H1 (cell line): ENCODE results near the gene EVA1C. TPM values are rescaled to one million over a fixed set of nuclear protein-coding genes. Genes with fewer than 3 reads are reported as not detected.

Source experiments
- CTCF ChIA-PET: fragments of 300-600 bp; sonication (Branson Sonifier 250); formaldehyde crosslinking; loops from one replicate; lab custom pipeline; 2021; ENCODE audit not compliant: partially characterized antibody; lab: Charles Lee
- POLR2A ChIA-PET: fragments of 300-600 bp; sonication (Branson Sonifier 250); formaldehyde crosslinking; loops from one replicate; lab custom pipeline; 2021; ENCODE audit warnings: inconsistent platforms; ENCODE audit not compliant: partially characterized antibody; lab: Charles Lee
- DNase-seq, 2 experiments: peaks; one replicate each; pipeline versions ENCODE4 v3.0.0 to v3.0.0-alpha.2; 2010 to 2022; ENCODE audit warnings: low spot score in 2 of 2, low read depth in 1 of 2, mixed read lengths in 1 of 2
- FAIRE-seq: peaks from 2 replicates; lab custom pipeline; 2011; peaks lifted over from hg19 to GRCh38; lab: Jason Lieb, UNC
- H2AFZ ChIP-seq: 2 replicates; pipeline ENCODE4 v1.8.1; 2012; ENCODE audit warnings: low read length, inconsistent platforms
- H2AK5ac ChIP-seq: 2 replicates; pipeline ENCODE4 v1.6.1; 2013; ENCODE audit warnings: low read depth, low read length
- H2BK120ac ChIP-seq: replicated peaks from 2 replicates; pipeline ENCODE3; 2013; ENCODE audit warnings: low read depth, low read length, inconsistent platforms
- H2BK12ac ChIP-seq: 2 replicates; pipeline ENCODE4 v1.6.1; 2013; ENCODE audit warnings: low read depth, low read length
- H2BK15ac ChIP-seq: 2 replicates; pipeline ENCODE4 v1.6.1; 2013; ENCODE audit warnings: low read length
- H2BK20ac ChIP-seq: 2 replicates; pipeline ENCODE4 v1.6.1; 2013; ENCODE audit warnings: low read length
- H2BK5ac ChIP-seq: 2 replicates; pipeline ENCODE4 v1.6.1; 2013; ENCODE audit warnings: low read depth, low read length
- H3K14ac ChIP-seq: 2 replicates; pipeline ENCODE4 v1.6.1; 2013; ENCODE audit warnings: inconsistent platforms; ENCODE audit not compliant: insufficient read length
- H3K18ac ChIP-seq: 2 replicates; pipeline ENCODE4 v1.6.1; 2013; ENCODE audit warnings: low read length; ENCODE audit errors: extremely low read depth
- H3K23ac ChIP-seq: 2 replicates; pipeline ENCODE4 v1.6.1; 2013; ENCODE audit warnings: inconsistent platforms; ENCODE audit not compliant: insufficient read length
- H3K23me2 ChIP-seq: 2 replicates; pipeline ENCODE4 v1.6.1; 2013; ENCODE audit warnings: low read depth, low read length
- H3K27ac ChIP-seq: 2 replicates; pipeline ENCODE4 v1.6.1; 2011; ENCODE audit warnings: low read depth, low read length, inconsistent platforms
- H3K27me3 ChIP-seq, 4 experiments: replicated peaks in 1 of 4; 1 replicate in 1 of 4; 2 replicates in 3 of 4; pipeline versions ENCODE4 v1.6.1 to v1.8.1; 2011 to 2013; ENCODE audit warnings: low read length in 3 of 4, mild to moderate bottlenecking in 3 of 4, inconsistent platforms in 2 of 4, mixed read lengths in 2 of 4, moderate library complexity in 1 of 4; ENCODE audit not compliant: control insufficient read depth in 3 of 4, insufficient read depth in 3 of 4; ENCODE audit errors: extremely low read depth in 1 of 4
- H3K36me3 ChIP-seq, 4 experiments: 2 replicates each; pipeline versions ENCODE4 v1.6.1 to v1.8.1; 2011 to 2013; ENCODE audit warnings: mild to moderate bottlenecking in 4 of 4, low read length in 3 of 4, moderate library complexity in 2 of 4, control low read depth in 1 of 4, inconsistent platforms in 1 of 4; ENCODE audit not compliant: insufficient read depth in 4 of 4, control insufficient read depth in 2 of 4
- H3K4ac ChIP-seq: replicated peaks from 2 replicates; pipeline ENCODE3; 2013; ENCODE audit warnings: low read length, low read depth, mixed read lengths, inconsistent platforms; ENCODE audit not compliant: insufficient read length
- H3K4me1 ChIP-seq, 4 experiments: replicated peaks in 1 of 4; 1 replicate in 1 of 4; 2 replicates in 3 of 4; pipeline versions ENCODE4 v1.6.1 to v1.8.1; 2011 to 2013; ENCODE audit warnings: low read length in 3 of 4, inconsistent platforms in 2 of 4, mixed read lengths in 1 of 4; ENCODE audit not compliant: insufficient read depth in 4 of 4, control insufficient read depth in 3 of 4
- H3K4me2 ChIP-seq, 2 experiments: 2 replicates each; pipeline versions ENCODE4 v1.6.1 to v1.8.1; 2011 to 2013; ENCODE audit warnings: low read depth in 2 of 2, low read length in 2 of 2, control low read depth in 1 of 2, inconsistent platforms in 1 of 2, mild to moderate bottlenecking in 1 of 2; ENCODE audit not compliant: insufficient read depth in 1 of 2
- H3K4me3 ChIP-seq, 4 experiments: fragments of 200-600, 300-600 bp in 1 of 4; sonication (generic), shearing (Covaris generic), sonication (Bioruptor Twin) in 1 of 4; 2 replicates each; pipeline versions ENCODE4 v1.5.1 to v1.8.1; 2011 to 2016; ENCODE audit warnings: low read length in 4 of 4, low read depth in 3 of 4, control low read depth in 2 of 4, inconsistent platforms in 2 of 4, mild to moderate bottlenecking in 2 of 4, mixed read lengths in 1 of 4, moderate library complexity in 1 of 4; ENCODE audit not compliant: insufficient read depth in 2 of 4; ENCODE audit errors: extremely low read depth in 1 of 4
- H3K56ac ChIP-seq: replicated peaks from 2 replicates; pipeline ENCODE3; 2013; ENCODE audit warnings: low read depth, mild to moderate bottlenecking, mixed read lengths, low read length, inconsistent platforms; ENCODE audit not compliant: insufficient read length
- H3K79me1 ChIP-seq: 2 replicates; pipeline ENCODE4 v1.6.1; 2013; ENCODE audit warnings: low read depth, low read length, control low read depth
- H3K79me2 ChIP-seq, 2 experiments: 2 replicates each; pipeline versions ENCODE4 v1.6.1 to v1.8.1; 2012 to 2013; ENCODE audit warnings: low read length in 2 of 2, mild to moderate bottlenecking in 2 of 2, inconsistent platforms in 1 of 2; ENCODE audit not compliant: insufficient read depth in 2 of 2, control insufficient read depth in 1 of 2
- H3K9ac ChIP-seq, 4 experiments: replicated peaks in 1 of 4; 1 replicate in 1 of 4; 2 replicates in 3 of 4; pipeline versions ENCODE4 v1.6.1 to v1.8.1; 2011 to 2013; ENCODE audit warnings: low read depth in 3 of 4, low read length in 3 of 4, control low read depth in 2 of 4, mild to moderate bottlenecking in 2 of 4, moderate library complexity in 2 of 4, inconsistent platforms in 1 of 4; ENCODE audit errors: extremely low read depth in 1 of 4
- H3K9me3 ChIP-seq, 2 experiments: 2 replicates each; pipeline versions ENCODE4 v1.6.1 to v1.8.1; 2012 to 2013; ENCODE audit warnings: mild to moderate bottlenecking in 2 of 2, moderate library complexity in 2 of 2, control low read depth in 1 of 2, inconsistent platforms in 1 of 2, low read depth in 1 of 2, low read length in 1 of 2, mixed read lengths in 1 of 2; ENCODE audit not compliant: insufficient read depth in 2 of 2
- H4K20me1 ChIP-seq, 2 experiments: replicated peaks in 1 of 2; 2 replicates each; pipeline versions ENCODE3 to v1.8.1; 2011 to 2013; ENCODE audit warnings: inconsistent platforms in 2 of 2, low read length in 2 of 2, mild to moderate bottlenecking in 1 of 2; ENCODE audit not compliant: insufficient read depth in 2 of 2, control insufficient read depth in 1 of 2
- H4K5ac ChIP-seq: 2 replicates; pipeline ENCODE4 v1.6.1; 2013; ENCODE audit warnings: low read length, low read depth, mixed read lengths, inconsistent platforms; ENCODE audit not compliant: insufficient read length
- H4K8ac ChIP-seq: 2 replicates; pipeline ENCODE4 v1.8.0; 2013; ENCODE audit warnings: mild to moderate bottlenecking, moderate library complexity, low read length, inconsistent platforms; ENCODE audit not compliant: insufficient read depth; ENCODE audit errors: extremely low read depth
- H4K91ac ChIP-seq: replicated peaks from 2 replicates; pipeline ENCODE3; 2013; ENCODE audit warnings: low read length, mixed read lengths, inconsistent platforms; ENCODE audit not compliant: insufficient read length
- KDM1A ChIP-seq: fragments of 200-600, 300-600 bp; sonication (generic); IDR thresholded peaks from 2 replicates; pipeline ENCODE4 v1.7.1; 2016; ENCODE audit warnings: mild to moderate bottlenecking, low read length, borderline replicate concordance
- WGBS, 2 experiments: shearing (Covaris generic) in 1 of 2; methylation state at CpG; one replicate each; pipeline versions ENCODE4 v1.1.6 to v1.1.7; 2013 to 2015; ENCODE audit warnings: low lambda C conversion rate in 2 of 2, mixed read lengths in 2 of 2, inconsistent platforms in 1 of 2, low coverage in 1 of 2, missing lambda C conversion rate in 1 of 2; ENCODE audit not compliant: insufficient replicate concordance in 2 of 2, insufficient coverage in 1 of 2, insufficient read length in 1 of 2; ENCODE audit errors: extremely low coverage in 1 of 2, missing lambda C conversion rate in 1 of 2; 5-methylcytosine and 5-hydroxymethylcytosine counted together
- polyA plus RNA-seq, 7 experiments: library from polyadenylated mRNA; depleted of rRNA in 3 of 7; stranded (reverse) in 5 of 7; unstranded in 2 of 7; fragments of >200 nt in 5 of 7; fragments of 200-250 nt in 2 of 7; gene quantifications; 1 replicate in 5 of 7; 2 replicates in 1 of 7; 4 replicates in 1 of 7; pipeline versions ENCODE4 v1.2.1 to v1.2.3, GENCODE V29; 2011 to 2013; ENCODE audit warnings: missing spikeins in 2 of 7, mixed read lengths in 2 of 7
- total RNA-seq: library from RNA; stranded (reverse); fragmentation: NEBNext Ultra II Directional; extraction: Animal tissue kit (Norgen Biotek cat#: 25700); gene quantifications from 2 replicates; pipeline ENCODE4 v1.2.1, GENCODE V29; 2021

The EVA1C gene
- total and polyA plus RNA-seq, 2 of the 8 experiments (the other 6 are each of a cell fraction or from before 2014, with no cell fraction given): 2.6 to 3.6 TPM

GRCh38 chr21:32516756-32517649, 104.5 kb downstream of the EVA1C start:
- H3K23me2 ChIP-seq: no peaks in the 10 kb centered on the region; the same call in 1 of the 2 replicates
- no peaks in the 10 kb centered on the region for H3K36me3 ChIP-seq
- H3K79me2 ChIP-seq: no peaks in the 10 kb centered on the region
- 68% methylated on average over 10 of the region's 10 CpGs; no CpG with 5 or more reads in 1 of the 2 experiments for WGBS, 2 experiments
- ChIA-PET CTCF (interaction anchor here (0.7 to 1.9 kb wide), 11 partner anchors 9 to 156 kb away, joined by 3 to 7 read pairs (median 4); no protein-coding TSS in a partner anchor), POLR2A (interaction anchor here (0.9 to 1.0 kb wide), 2 partner anchors 44 to 124 kb away, joined by 3 to 4 read pairs; partner anchors contain the start of gene URB1)
- no peak overlapping the region for H3K9ac ChIP-seq
- H4K8ac ChIP-seq: no peak overlapping the region
- no peak overlapping the region for H3K4me3 ChIP-seq
- H2BK120ac ChIP-seq: no peak overlapping the region
- no peak overlapping the region for H4K5ac ChIP-seq
- FAIRE-seq (no peak), DNase-seq (no peak)
- H4K20me1 ChIP-seq: no peaks in the 10 kb centered on the region
- no peak overlapping the region for H3K56ac ChIP-seq
- no peak overlapping the region for H2BK15ac ChIP-seq
- H2BK20ac ChIP-seq: no peak overlapping the region
- no peak overlapping the region for H3K23ac ChIP-seq
- no peak overlapping the region for H2AK5ac ChIP-seq
- no peak overlapping the region for H3K14ac ChIP-seq
- peaks cover 0 to 3% (median under 1%) of the 10 kb centered on the region in 4 experiments; a peak in 2 of 7 replicates for H3K4me1 ChIP-seq
- no peaks in the 10 kb centered on the region; the same call in 1 of the 2 replicates for H3K79me1 ChIP-seq
- H3K9me3 ChIP-seq: no peaks in the 10 kb centered on the region
- no peak overlapping the region for H3K4me2 ChIP-seq
- H3K27ac ChIP-seq: no peak overlapping the region
- no peak overlapping the region for H4K91ac ChIP-seq
- H3K27me3 ChIP-seq: no peaks in the 10 kb centered on the region
- no peak overlapping the region for H2BK5ac ChIP-seq
- no peak overlapping the region for H3K4ac ChIP-seq
- no peak overlapping the region for H3K18ac ChIP-seq
- no peak overlapping the region for H2BK12ac ChIP-seq
- no peak overlapping the region for H2AFZ ChIP-seq
- peak; percentile 60; the same call in 1 of the 2 replicates for TF ChIP-seq KDM1A
